Bronchial epithelial cell (primary cell): Measurements from ENCODE around the gene LIPC. TPM values are rescaled to one million over a fixed set of nuclear protein-coding genes. Genes with fewer than 3 reads are reported as not detected.
A peak's percentile ranks its signal among the peaks of the same experiment; 100 is the strongest.

Source experiments
- DNase-seq: peaks from one replicate; pipeline ENCODE4 v3.0.0-alpha.2; 2010; ENCODE audit warnings: low read depth
- FAIRE-seq: peaks from 2 replicates; lab custom pipeline; 2011; peaks lifted over from hg19 to GRCh38; lab: Jason Lieb, UNC
- H3K27me3 ChIP-seq: 2 replicates; pipeline ENCODE4 v1.5.1; 2011; ENCODE audit warnings: low read length; ENCODE audit not compliant: control insufficient read depth, insufficient read depth
- H3K36me3 ChIP-seq: 2 replicates; pipeline ENCODE4 v1.5.1; 2011; ENCODE audit warnings: low read length; ENCODE audit not compliant: control insufficient read depth, insufficient read depth
- H3K4me3 ChIP-seq: 2 replicates; pipeline ENCODE4 v1.5.1; 2011; ENCODE audit warnings: mild to moderate bottlenecking, low read depth, low read length, control low read depth
- total RNA-seq: library from RNA; depleted of rRNA; stranded (reverse); fragments of >200 nt; gene quantifications from 2 replicates; pipeline ENCODE4 v1.2.1, GENCODE V29; 2014
- TF ChIP-seq, protein P1 (sequence below): IDR thresholded peaks from 2 replicates; pipeline ENCODE4 v1.5.1; 2011; ENCODE audit warnings: mild to moderate bottlenecking, moderate library complexity, low read length, control low read depth, inconsistent platforms; ENCODE audit not compliant: insufficient read depth, severe bottlenecking

Gene LIPC
- total RNA-seq, 1 donor from 2014 or later: 0.26 TPM

DNA sequence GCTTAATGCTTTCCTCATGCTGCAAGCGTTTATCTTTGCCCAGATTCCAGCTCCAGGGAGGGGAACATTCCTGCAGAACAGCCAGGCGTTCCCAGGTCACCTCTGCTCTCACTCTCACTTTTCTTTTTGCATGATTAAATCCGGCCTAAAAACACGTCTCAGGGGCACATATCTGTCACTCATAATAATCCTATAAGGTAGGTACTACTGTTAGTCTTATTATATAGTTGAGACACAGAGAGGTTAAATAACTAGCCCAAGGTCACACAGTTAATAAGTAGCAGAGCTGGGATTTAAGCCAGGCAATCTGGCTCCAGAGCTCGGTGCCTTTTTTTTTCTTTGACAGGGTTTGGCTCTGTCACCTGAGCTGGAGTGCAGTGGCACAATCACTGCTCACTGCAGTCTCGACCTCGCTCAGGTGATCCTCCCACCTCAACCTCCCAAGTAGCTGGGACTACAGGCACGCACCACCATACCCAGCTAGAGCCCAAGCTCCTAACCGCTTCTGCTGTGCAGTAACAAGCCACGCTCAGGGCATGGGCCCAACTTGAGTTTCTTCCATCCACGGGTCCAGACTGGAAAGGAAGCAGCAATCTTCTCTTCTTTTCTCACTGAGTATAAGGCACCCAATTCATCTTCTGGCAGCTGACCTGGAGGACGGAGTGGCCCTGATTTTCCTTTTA, 96.5 kb downstream of the LIPC start:
- FAIRE-seq: no peak
- no peaks in the 10 kb centered on the region for H3K27me3 ChIP-seq
- no peak overlapping the region for H3K4me3 ChIP-seq
- TF ChIP-seq, protein P1, sequence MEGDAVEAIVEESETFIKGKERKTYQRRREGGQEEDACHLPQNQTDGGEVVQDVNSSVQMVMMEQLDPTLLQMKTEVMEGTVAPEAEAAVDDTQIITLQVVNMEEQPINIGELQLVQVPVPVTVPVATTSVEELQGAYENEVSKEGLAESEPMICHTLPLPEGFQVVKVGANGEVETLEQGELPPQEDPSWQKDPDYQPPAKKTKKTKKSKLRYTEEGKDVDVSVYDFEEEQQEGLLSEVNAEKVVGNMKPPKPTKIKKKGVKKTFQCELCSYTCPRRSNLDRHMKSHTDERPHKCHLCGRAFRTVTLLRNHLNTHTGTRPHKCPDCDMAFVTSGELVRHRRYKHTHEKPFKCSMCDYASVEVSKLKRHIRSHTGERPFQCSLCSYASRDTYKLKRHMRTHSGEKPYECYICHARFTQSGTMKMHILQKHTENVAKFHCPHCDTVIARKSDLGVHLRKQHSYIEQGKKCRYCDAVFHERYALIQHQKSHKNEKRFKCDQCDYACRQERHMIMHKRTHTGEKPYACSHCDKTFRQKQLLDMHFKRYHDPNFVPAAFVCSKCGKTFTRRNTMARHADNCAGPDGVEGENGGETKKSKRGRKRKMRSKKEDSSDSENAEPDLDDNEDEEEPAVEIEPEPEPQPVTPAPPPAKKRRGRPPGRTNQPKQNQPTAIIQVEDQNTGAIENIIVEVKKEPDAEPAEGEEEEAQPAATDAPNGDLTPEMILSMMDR: no peak
- H3K36me3 ChIP-seq: no peaks in the 10 kb centered on the region
- DNase-seq: no peak

DNA sequence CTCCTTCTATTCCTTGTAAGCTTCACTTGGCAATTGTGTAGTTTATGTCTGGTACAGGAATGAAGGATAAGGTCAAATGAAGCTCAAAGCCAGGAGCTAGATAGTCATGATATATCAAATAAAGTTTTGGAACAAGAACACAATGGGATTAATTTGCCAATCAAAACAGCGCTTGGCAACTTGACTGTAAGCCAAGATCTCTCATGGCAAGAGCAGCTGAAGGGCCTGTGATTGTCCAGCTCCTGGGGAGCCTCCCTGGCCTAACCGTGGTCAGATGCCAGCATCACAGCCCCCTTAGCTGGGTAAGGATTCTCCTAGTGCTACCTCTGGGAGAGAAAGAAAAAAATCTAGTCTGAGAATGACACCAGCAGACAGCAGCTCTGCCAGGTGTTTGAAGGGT, 97.2 kb downstream of the LIPC start:
- H3K36me3 ChIP-seq: no peaks in the 10 kb centered on the region
- DNase-seq (no peak), FAIRE-seq (no peak)
- no peaks in the 10 kb centered on the region for H3K27me3 ChIP-seq
- H3K4me3 ChIP-seq: no peak overlapping the region
- TF ChIP-seq, protein P1: no peak

DNA sequence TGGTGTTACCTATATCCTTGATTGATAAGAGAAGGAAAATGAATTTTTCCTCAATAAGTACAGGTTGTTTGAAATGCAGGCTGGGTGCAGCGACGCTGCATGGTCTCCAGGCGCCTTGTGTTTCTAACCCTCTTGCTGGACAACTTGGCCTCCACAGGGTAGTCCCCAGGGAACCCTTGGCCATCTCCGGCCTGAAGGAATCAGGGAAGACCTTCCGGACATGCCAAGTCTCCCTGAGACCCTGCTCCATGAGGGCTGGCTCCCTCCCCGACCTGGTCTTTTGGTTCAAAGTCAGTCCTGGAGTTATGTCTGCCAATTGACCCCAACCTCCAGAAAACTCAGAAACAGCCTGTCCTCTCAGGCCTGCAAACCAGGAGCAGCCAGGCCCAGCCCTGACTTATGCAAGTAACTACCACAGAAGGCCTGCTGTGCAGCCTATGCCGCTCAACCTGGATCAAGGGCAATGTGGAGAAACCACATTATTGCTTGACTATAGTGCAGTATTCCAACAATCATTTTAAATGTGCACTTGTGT, 98.3 kb downstream of the LIPC start:
- FAIRE-seq (no peak), DNase-seq (no peak)
- no peaks in the 10 kb centered on the region for H3K27me3 ChIP-seq
- no peaks in the 10 kb centered on the region for H3K36me3 ChIP-seq
- TF ChIP-seq, protein P1: no peak
- no peak overlapping the region for H3K4me3 ChIP-seq

DNA sequence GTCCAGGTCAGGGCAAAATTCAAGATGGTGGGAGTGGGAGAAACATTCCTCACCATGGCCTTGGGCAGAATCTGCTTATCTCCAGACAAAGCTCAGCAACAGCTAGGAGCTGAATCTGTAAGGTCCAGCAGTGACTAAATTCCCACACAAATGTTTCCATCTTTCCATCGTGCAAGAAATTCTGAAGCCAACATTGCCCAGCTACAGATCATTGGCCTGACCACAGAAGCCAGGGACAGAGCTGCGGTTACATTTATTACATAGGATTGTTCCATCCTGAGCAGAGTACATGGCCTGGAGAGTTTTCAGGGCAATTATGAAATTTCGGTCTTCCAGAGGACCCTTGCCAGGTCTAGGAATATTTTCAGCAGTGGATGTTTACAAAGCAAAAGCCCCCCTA, 100.3 kb downstream of the LIPC start:
- DNase-seq (no peak), FAIRE-seq (peak; percentile 68)
- Histone ChIP-seq H3K36me3 (no peaks in the 10 kb centered on the region), H3K27me3 (no peaks in the 10 kb centered on the region), H3K4me3 (no peak overlapping the region)
- TF ChIP-seq, protein P1: no peak

DNA sequence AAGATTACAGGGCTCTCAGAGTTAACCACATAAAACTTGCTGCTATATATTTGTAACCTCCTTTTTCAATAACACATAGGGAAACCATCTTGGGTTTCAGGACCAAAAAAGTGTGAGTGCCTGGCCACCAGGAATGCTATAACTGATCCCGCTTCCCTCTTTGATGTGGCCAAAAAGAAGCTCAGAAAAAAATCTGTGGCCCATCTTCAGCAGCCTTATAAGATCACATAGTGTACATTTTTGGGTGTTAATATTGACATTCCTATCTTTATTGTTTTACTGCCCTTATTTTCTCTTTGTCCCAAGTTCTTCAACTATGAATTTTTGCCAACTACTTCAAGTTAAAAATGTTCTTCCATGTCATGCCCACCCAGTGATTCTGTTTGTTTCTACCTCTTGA, 102.8 kb downstream of the LIPC start:
- FAIRE-seq (no peak), DNase-seq (no peak)
- Histone ChIP-seq H3K4me3 (no peak overlapping the region), H3K27me3 (no peaks in the 10 kb centered on the region), H3K36me3 (no peaks in the 10 kb centered on the region)
- TF ChIP-seq, protein P1: no peak
